ENCODE results near the gene RETREG2.

The RETREG2 gene

GRCh38 chr2:219177552-219178376 is at the start of gene RETREG2:
Gene RETREG2, plus strand, starts transcription at chr2:219178275. Its CDS starts 78 bp downstream, at chr2:219178353.
- DNase-seq (ENCODE audit: low read depth in 1 of 2, low spot score in 1 of 2): peak; percentile 60 to 71

- no peak for DNase-seq (ENCODE audit: low read depth in 1 of 2, low spot score in 1 of 2)
Measured at GRCh38 chr2:219128396-219128795, 49.7 kb upstream of the RETREG2 start.

GRCh38 chr2:219129589-219129988 is 48.5 kb upstream of the RETREG2 start:
- DNase-seq (ENCODE audit: low read depth in 1 of 2, low spot score in 1 of 2): no peak

GRCh38 chr2:219131327-219131726 is 46.7 kb upstream of the RETREG2 start:
- DNase-seq (ENCODE audit: low read depth in 1 of 2, low spot score in 1 of 2): no peak

- no peak for DNase-seq (ENCODE audit: low read depth in 1 of 2, low spot score in 1 of 2)
Measured at GRCh38 chr2:219131744-219132143, 46.3 kb upstream of the RETREG2 start.

GRCh38 chr2:219133976-219134375 is 44.1 kb upstream of the RETREG2 start:
- no peak for DNase-seq (ENCODE audit: low read depth in 1 of 2, low spot score in 1 of 2)

- DNase-seq (ENCODE audit: low read depth in 1 of 2, low spot score in 1 of 2): no peak
Measured at GRCh38 chr2:219140722-219141121, 37.4 kb upstream of the RETREG2 start.

- no peak for DNase-seq (ENCODE audit: low read depth in 1 of 2, low spot score in 1 of 2)
Measured at GRCh38 chr2:219142329-219142728, 35.7 kb upstream of the RETREG2 start.

- no peak for DNase-seq (ENCODE audit: low read depth in 1 of 2, low spot score in 1 of 2)
Measured at GRCh38 chr2:219149667-219150066, 28.4 kb upstream of the RETREG2 start.

- no peak for DNase-seq (ENCODE audit: low read depth in 1 of 2, low spot score in 1 of 2)
Measured at GRCh38 chr2:219155054-219155644, 22.9 kb upstream of the RETREG2 start.

GRCh38 chr2:219157396-219157795 is 20.7 kb upstream of the RETREG2 start:
- DNase-seq (ENCODE audit: low read depth in 1 of 2, low spot score in 1 of 2): no peak

GRCh38 chr2:219158025-219158424 is 20.1 kb upstream of the RETREG2 start:
- no peak for DNase-seq (ENCODE audit: low read depth in 1 of 2, low spot score in 1 of 2)

- DNase-seq (ENCODE audit: low read depth in 1 of 2, low spot score in 1 of 2): no peak
Measured at GRCh38 chr2:219158586-219158985, 19.5 kb upstream of the RETREG2 start.

GRCh38 chr2:219159771-219160185 is 18.3 kb upstream of the RETREG2 start:
- no peak for DNase-seq (ENCODE audit: low read depth in 1 of 2, low spot score in 1 of 2)

- peak; percentile 87 to 90 for DNase-seq (ENCODE audit: low read depth in 1 of 2, low spot score in 1 of 2)
Measured at GRCh38 chr2:219160186-219161017, 17.7 kb upstream of the RETREG2 start, which contains the start of gene NHEJ1. Gene NHEJ1, minus strand, starts transcription at chr2:219160815. Its CDS starts 2,453 bp downstream, at chr2:219158362.

GRCh38 chr2:219161097-219161496 is 17.0 kb upstream of the RETREG2 start:
- DNase-seq (ENCODE audit: low read depth in 1 of 2, low spot score in 1 of 2): no peak

- no peak for DNase-seq (ENCODE audit: low read depth in 1 of 2, low spot score in 1 of 2)
Measured at GRCh38 chr2:219163156-219163555, 14.9 kb upstream of the RETREG2 start.

- no peak for DNase-seq (ENCODE audit: low read depth in 1 of 2, low spot score in 1 of 2)
Measured at GRCh38 chr2:219165058-219165911, 12.8 kb upstream of the RETREG2 start.

GRCh38 chr2:219167997-219168396 is 10.1 kb upstream of the RETREG2 start:
- no peak for DNase-seq (ENCODE audit: low read depth in 1 of 2, low spot score in 1 of 2)

- DNase-seq (ENCODE audit: low read depth in 1 of 2, low spot score in 1 of 2): no peak
Measured at GRCh38 chr2:219168526-219168925, 9.5 kb upstream of the RETREG2 start.

- DNase-seq (ENCODE audit: low read depth in 1 of 2, low spot score in 1 of 2): no peak
Measured at GRCh38 chr2:219168932-219169331, 9.1 kb upstream of the RETREG2 start.

All from stimulated activated CD4-positive, alpha-beta T cell treated with anti-CD3 and anti-CD28 coated beads, Interleukin-15, amount 100 ng/mL, for 1 hour (primary cell).